CD14-positive monocyte (primary cell): ENCODE data around the gene EIPR1. TPM values are rescaled to one million over a fixed set of nuclear protein-coding genes. Genes with fewer than 3 reads are reported as not detected.

Experiments used
- DNase-seq, 3 donors: peaks; one replicate each; pipeline ENCODE4 v3.0.0-alpha.2; 2011 to 2022
- H2AFZ ChIP-seq: 2 replicates; pipeline ENCODE4 v1.6.0; 2012; ENCODE audit warnings: mild to moderate bottlenecking, low read depth, low read length, inconsistent platforms; ENCODE audit not compliant: insufficient read depth, poor library complexity, severe bottlenecking
- H3K27ac ChIP-seq, 2 donors: 1 replicate in 1 of 2; 2 replicates in 1 of 2; pipeline ENCODE4 v1.5.1; 2012 to 2013; ENCODE audit warnings: low read length in 2 of 2, control low read depth in 1 of 2, inconsistent platforms in 1 of 2, low read depth in 1 of 2, mild to moderate bottlenecking in 1 of 2
- H3K27me3 ChIP-seq, 2 donors: one replicate each; pipeline versions ENCODE4 v1.6.0 to v1.6.1; 2011 to 2013; ENCODE audit warnings: low read length in 2 of 2; ENCODE audit not compliant: control insufficient read depth in 2 of 2, insufficient read depth in 2 of 2
- H3K36me3 ChIP-seq, 2 donors: replicated peaks in 1 of 2; 1 replicate in 1 of 2; 2 replicates in 1 of 2; pipeline versions ENCODE4 v1.5.1 to v1.6.1; 2012 to 2013; ENCODE audit warnings: low read length in 2 of 2, control low read depth in 1 of 2, inconsistent platforms in 1 of 2, mild to moderate bottlenecking in 1 of 2; ENCODE audit not compliant: insufficient read depth in 2 of 2, control insufficient read depth in 1 of 2
- H3K4me1 ChIP-seq, 2 donors: 1 replicate in 1 of 2; 2 replicates in 1 of 2; pipeline versions ENCODE4 v1.5.1 to v1.6.1; 2012 to 2013; ENCODE audit warnings: low read length in 2 of 2, control low read depth in 1 of 2, inconsistent platforms in 1 of 2, mild to moderate bottlenecking in 1 of 2, moderate library complexity in 1 of 2; ENCODE audit not compliant: insufficient read depth in 2 of 2, control insufficient read depth in 1 of 2
- H3K4me2 ChIP-seq: replicated peaks from 2 replicates; pipeline ENCODE3; 2012; ENCODE audit warnings: low read length, moderate library complexity, mild to moderate bottlenecking; ENCODE audit not compliant: poor library complexity, severe bottlenecking; ENCODE audit errors: extremely low read depth
- H3K4me3 ChIP-seq, 3 experiments: fragments of 200-600 bp in 1 of 3; sonication (generic) in 1 of 3; replicated peaks in 1 of 3; 1 replicate in 2 of 3; 2 replicates in 1 of 3; pipeline ENCODE4 v1.5.1; 2011 to 2013; ENCODE audit warnings: low read length in 3 of 3, mild to moderate bottlenecking in 3 of 3, control low read depth in 2 of 3, low read depth in 2 of 3, inconsistent platforms in 1 of 3, moderate library complexity in 1 of 3
- H3K79me2 ChIP-seq: 2 replicates; pipeline ENCODE4 v1.6.0; 2012; ENCODE audit warnings: mild to moderate bottlenecking, control low read depth, inconsistent platforms, low read length, moderate library complexity; ENCODE audit not compliant: insufficient read depth
- H3K9ac ChIP-seq: 2 replicates; pipeline ENCODE4 v1.6.0; 2017; ENCODE audit warnings: low read length, mild to moderate bottlenecking; ENCODE audit not compliant: insufficient read depth, poor library complexity, severe bottlenecking
- H3K9me3 ChIP-seq, 2 donors: replicated peaks in 1 of 2; 1 replicate in 1 of 2; 2 replicates in 1 of 2; pipeline versions ENCODE4 v1.5.1 to v1.6.1; 2012 to 2013; ENCODE audit warnings: low read length in 2 of 2, control low read depth in 1 of 2; ENCODE audit not compliant: control insufficient read depth in 1 of 2, insufficient read depth in 1 of 2
- H4K20me1 ChIP-seq: 2 replicates; pipeline ENCODE4 v1.6.0; 2012; ENCODE audit warnings: mild to moderate bottlenecking, low read length, control low read depth, moderate library complexity; ENCODE audit not compliant: insufficient read depth
- H3K27ac Mint-ChIP-seq, 7 donors: one replicate each; pipeline ENCODE4 v1.8.0; 2020; ENCODE audit warnings: mild to moderate bottlenecking in 7 of 7, mixed read lengths in 7 of 7, moderate library complexity in 6 of 7, inconsistent platforms in 2 of 7
- H3K27me3 Mint-ChIP-seq, 3 donors: one replicate each; pipeline ENCODE4 v1.8.0; 2021 to 2022; ENCODE audit warnings: low read depth in 3 of 3, mild to moderate bottlenecking in 3 of 3, mixed read lengths in 3 of 3, moderate library complexity in 3 of 3, inconsistent platforms in 1 of 3
- H3K36me3 Mint-ChIP-seq, 2 donors: one replicate each; pipeline ENCODE4 v1.8.0; 2020; ENCODE audit warnings: mixed read lengths in 2 of 2, inconsistent platforms in 1 of 2, mild to moderate bottlenecking in 1 of 2
- H3K4me1 Mint-ChIP-seq: one replicate; pipeline ENCODE4 v1.8.0; 2020; ENCODE audit warnings: mild to moderate bottlenecking, mixed read lengths
- H3K4me3 Mint-ChIP-seq, 2 donors: one replicate each; pipeline ENCODE4 v1.8.0; 2020; ENCODE audit warnings: mild to moderate bottlenecking in 2 of 2, mixed read lengths in 2 of 2, moderate library complexity in 1 of 2
- H3K9me3 Mint-ChIP-seq, 7 donors: one replicate each; pipeline ENCODE4 v1.8.0; 2020 to 2022; ENCODE audit warnings: mixed read lengths in 7 of 7, mild to moderate bottlenecking in 6 of 7, moderate library complexity in 6 of 7, inconsistent platforms in 2 of 7
- CTCF ChIP-seq: fragments of 200-600 bp; IDR thresholded peaks from one replicate; pipeline ENCODE4 v1.8.0; 2022; ENCODE audit warnings: antibody characterized with exemption, mild to moderate bottlenecking
- WGBS: methylation state at CpG from one replicate; pipeline ENCODE4 v1.1.5; 2013; ENCODE audit warnings: missing lambda C conversion rate; ENCODE audit not compliant: insufficient coverage; 5-methylcytosine and 5-hydroxymethylcytosine counted together
- intact Hi-C, 2 donors: fragments of 100-400 bp; cut with micrococcal nuclease; formaldehyde crosslinking; loops; one replicate each; pipeline versions ENCODE4 v1.15.0 to v1.15.1; 2023
- polyA plus RNA-seq, 3 donors: library from polyadenylated mRNA; depleted of rRNA in 1 of 3; unstranded in 2 of 3; stranded (reverse) in 1 of 3; fragments of 300-500 nt in 2 of 3; fragments of >200 nt in 1 of 3; fragmentation: Illumina TruSeq in 2 of 3; gene quantifications; 1 replicate in 2 of 3; 2 replicates in 1 of 3; pipeline ENCODE4 v1.2.3, GENCODE V29; 2012 to 2021

The EIPR1 gene
- polyA plus RNA-seq, 3 donors: 19.0 to 22.4 (median 20.8) TPM

GRCh38 chr2:3159782-3160545 is 217.7 kb downstream of the EIPR1 start:
- no peaks in the 10 kb centered on the region for H3K4me1 Mint-ChIP-seq
- no peak overlapping the region for H3K4me3 ChIP-seq
- no peak overlapping the region for H2AFZ ChIP-seq
- no peak overlapping the region for H3K4me2 ChIP-seq
- no peaks in the 10 kb centered on the region for H4K20me1 ChIP-seq
- intact Hi-C loops: no loop called here
- H3K4me1 ChIP-seq: no peaks in the 10 kb centered on the region
- H3K27me3 Mint-ChIP-seq: peaks cover 0 to 2% (median 0%) of the 10 kb centered on the region in 3 donors
- no peak for TF ChIP-seq CTCF
- H3K9me3 ChIP-seq: peaks cover 19 to 25% of the 10 kb centered on the region in 2 donors
- H3K27ac ChIP-seq: no peak overlapping the region
- WGBS: 95% methylated on average over 18 of the region's 23 CpGs
- no peak overlapping the region for H3K27ac Mint-ChIP-seq
- peaks cover 13 to 22% (median 15%) of the 10 kb centered on the region in 7 donors for H3K9me3 Mint-ChIP-seq
- H3K36me3 ChIP-seq: no peaks in the 10 kb centered on the region
- H3K79me2 ChIP-seq: no peaks in the 10 kb centered on the region
- H3K36me3 Mint-ChIP-seq: peaks cover 2 to 5% of the 10 kb centered on the region in 2 donors
- no peak for DNase-seq
- H3K4me3 Mint-ChIP-seq: no peak overlapping the region
- no peaks in the 10 kb centered on the region for H3K27me3 ChIP-seq
- no peak overlapping the region for H3K9ac ChIP-seq

- Histone ChIP-seq H3K4me3 (no peak overlapping the region), H3K27ac (no peak overlapping the region), H3K27me3 (no peaks in the 10 kb centered on the region), H2AFZ (no peak overlapping the region), H3K9ac (no peak overlapping the region), H3K4me1 (no peaks in the 10 kb centered on the region), H3K36me3 (no peaks in the 10 kb centered on the region), H3K79me2 (no peaks in the 10 kb centered on the region), H4K20me1 (no peaks in the 10 kb centered on the region), H3K9me3 (peaks cover 0 to 9% of the 10 kb centered on the region in 2 donors), H3K4me2 (no peak overlapping the region)
- peaks cover 2% of the 10 kb centered on the region for H3K4me1 Mint-ChIP-seq
- H3K27ac Mint-ChIP-seq: no peak overlapping the region
- no peak overlapping the region for H3K4me3 Mint-ChIP-seq
- peaks cover 0 to 2% (median 1%) of the 10 kb centered on the region in 3 donors for H3K27me3 Mint-ChIP-seq
- peaks cover 0 to 4% of the 10 kb centered on the region in 2 donors for H3K36me3 Mint-ChIP-seq
- no peak for DNase-seq
- TF ChIP-seq CTCF: no peak
- H3K9me3 Mint-ChIP-seq: peaks cover 2 to 17% (median 8%) of the 10 kb centered on the region in 7 donors
- WGBS: 92% methylated on average over 6 of the region's 9 CpGs
- intact Hi-C loops: no loop called here
Observed at GRCh38 chr2:3154700-3155099, 222.9 kb downstream of the EIPR1 start.
